CD14-positive monocyte (primary cell): ENCODE data around the gene PLA2G15. TPM values are rescaled to one million over a fixed set of nuclear protein-coding genes. Genes with fewer than 3 reads are reported as not detected.
A peak's percentile ranks its signal among the peaks of the same experiment; 100 is the strongest.

ENCODE experiments used
- DNase-seq, 3 donors: peaks; one replicate each; pipeline ENCODE4 v3.0.0-alpha.2; 2011 to 2022
- H2AFZ ChIP-seq: 2 replicates; pipeline ENCODE4 v1.6.0; 2012; ENCODE audit warnings: mild to moderate bottlenecking, low read depth, low read length, inconsistent platforms; ENCODE audit not compliant: insufficient read depth, poor library complexity, severe bottlenecking
- H3K27ac ChIP-seq, 2 donors: 1 replicate in 1 of 2; 2 replicates in 1 of 2; pipeline ENCODE4 v1.5.1; 2012 to 2013; ENCODE audit warnings: low read length in 2 of 2, control low read depth in 1 of 2, inconsistent platforms in 1 of 2, low read depth in 1 of 2, mild to moderate bottlenecking in 1 of 2
- H3K27me3 ChIP-seq, 2 donors: one replicate each; pipeline versions ENCODE4 v1.6.0 to v1.6.1; 2011 to 2013; ENCODE audit warnings: low read length in 2 of 2; ENCODE audit not compliant: control insufficient read depth in 2 of 2, insufficient read depth in 2 of 2
- H3K36me3 ChIP-seq, 2 donors: replicated peaks in 1 of 2; 1 replicate in 1 of 2; 2 replicates in 1 of 2; pipeline versions ENCODE4 v1.5.1 to v1.6.1; 2012 to 2013; ENCODE audit warnings: low read length in 2 of 2, control low read depth in 1 of 2, inconsistent platforms in 1 of 2, mild to moderate bottlenecking in 1 of 2; ENCODE audit not compliant: insufficient read depth in 2 of 2, control insufficient read depth in 1 of 2
- H3K4me1 ChIP-seq, 2 donors: 1 replicate in 1 of 2; 2 replicates in 1 of 2; pipeline versions ENCODE4 v1.5.1 to v1.6.1; 2012 to 2013; ENCODE audit warnings: low read length in 2 of 2, control low read depth in 1 of 2, inconsistent platforms in 1 of 2, mild to moderate bottlenecking in 1 of 2, moderate library complexity in 1 of 2; ENCODE audit not compliant: insufficient read depth in 2 of 2, control insufficient read depth in 1 of 2
- H3K4me2 ChIP-seq: replicated peaks from 2 replicates; pipeline ENCODE3; 2012; ENCODE audit warnings: low read length, moderate library complexity, mild to moderate bottlenecking; ENCODE audit not compliant: poor library complexity, severe bottlenecking; ENCODE audit errors: extremely low read depth
- H3K4me3 ChIP-seq, 3 experiments: fragments of 200-600 bp in 1 of 3; sonication (generic) in 1 of 3; replicated peaks in 1 of 3; 1 replicate in 2 of 3; 2 replicates in 1 of 3; pipeline ENCODE4 v1.5.1; 2011 to 2013; ENCODE audit warnings: low read length in 3 of 3, mild to moderate bottlenecking in 3 of 3, control low read depth in 2 of 3, low read depth in 2 of 3, inconsistent platforms in 1 of 3, moderate library complexity in 1 of 3
- H3K79me2 ChIP-seq: 2 replicates; pipeline ENCODE4 v1.6.0; 2012; ENCODE audit warnings: mild to moderate bottlenecking, control low read depth, inconsistent platforms, low read length, moderate library complexity; ENCODE audit not compliant: insufficient read depth
- H3K9ac ChIP-seq: 2 replicates; pipeline ENCODE4 v1.6.0; 2017; ENCODE audit warnings: low read length, mild to moderate bottlenecking; ENCODE audit not compliant: insufficient read depth, poor library complexity, severe bottlenecking
- H3K9me3 ChIP-seq, 2 donors: replicated peaks in 1 of 2; 1 replicate in 1 of 2; 2 replicates in 1 of 2; pipeline versions ENCODE4 v1.5.1 to v1.6.1; 2012 to 2013; ENCODE audit warnings: low read length in 2 of 2, control low read depth in 1 of 2; ENCODE audit not compliant: control insufficient read depth in 1 of 2, insufficient read depth in 1 of 2
- H4K20me1 ChIP-seq: 2 replicates; pipeline ENCODE4 v1.6.0; 2012; ENCODE audit warnings: mild to moderate bottlenecking, low read length, control low read depth, moderate library complexity; ENCODE audit not compliant: insufficient read depth
- H3K27ac Mint-ChIP-seq, 7 donors: one replicate each; pipeline ENCODE4 v1.8.0; 2020; ENCODE audit warnings: mild to moderate bottlenecking in 7 of 7, mixed read lengths in 7 of 7, moderate library complexity in 6 of 7, inconsistent platforms in 2 of 7
- H3K27me3 Mint-ChIP-seq, 3 donors: one replicate each; pipeline ENCODE4 v1.8.0; 2021 to 2022; ENCODE audit warnings: low read depth in 3 of 3, mild to moderate bottlenecking in 3 of 3, mixed read lengths in 3 of 3, moderate library complexity in 3 of 3, inconsistent platforms in 1 of 3
- H3K36me3 Mint-ChIP-seq, 2 donors: one replicate each; pipeline ENCODE4 v1.8.0; 2020; ENCODE audit warnings: mixed read lengths in 2 of 2, inconsistent platforms in 1 of 2, mild to moderate bottlenecking in 1 of 2
- H3K4me1 Mint-ChIP-seq: one replicate; pipeline ENCODE4 v1.8.0; 2020; ENCODE audit warnings: mild to moderate bottlenecking, mixed read lengths
- H3K4me3 Mint-ChIP-seq, 2 donors: one replicate each; pipeline ENCODE4 v1.8.0; 2020; ENCODE audit warnings: mild to moderate bottlenecking in 2 of 2, mixed read lengths in 2 of 2, moderate library complexity in 1 of 2
- H3K9me3 Mint-ChIP-seq, 7 donors: one replicate each; pipeline ENCODE4 v1.8.0; 2020 to 2022; ENCODE audit warnings: mixed read lengths in 7 of 7, mild to moderate bottlenecking in 6 of 7, moderate library complexity in 6 of 7, inconsistent platforms in 2 of 7
- CTCF ChIP-seq: fragments of 200-600 bp; IDR thresholded peaks from one replicate; pipeline ENCODE4 v1.8.0; 2022; ENCODE audit warnings: antibody characterized with exemption, mild to moderate bottlenecking
- WGBS: methylation state at CpG from one replicate; pipeline ENCODE4 v1.1.5; 2013; ENCODE audit warnings: missing lambda C conversion rate; ENCODE audit not compliant: insufficient coverage; 5-methylcytosine and 5-hydroxymethylcytosine counted together
- intact Hi-C, 2 donors: fragments of 100-400 bp; cut with micrococcal nuclease; formaldehyde crosslinking; loops; one replicate each; pipeline versions ENCODE4 v1.15.0 to v1.15.1; 2023
- polyA plus RNA-seq, 3 donors: library from polyadenylated mRNA; depleted of rRNA in 1 of 3; unstranded in 2 of 3; stranded (reverse) in 1 of 3; fragments of 300-500 nt in 2 of 3; fragments of >200 nt in 1 of 3; fragmentation: Illumina TruSeq in 2 of 3; gene quantifications; 1 replicate in 2 of 3; 2 replicates in 1 of 3; pipeline ENCODE4 v1.2.3, GENCODE V29; 2012 to 2021

The PLA2G15 gene
- polyA plus RNA-seq, 3 donors, result 27.8 to 34.8 (median 29.5) TPM

- no peak overlapping the region for H3K4me3 ChIP-seq
- no peaks in the 10 kb centered on the region for H3K9me3 ChIP-seq
- peaks cover 1% of the 10 kb centered on the region for H3K79me2 ChIP-seq
- Mint-ChIP-seq H3K4me3 (no peak overlapping the region), H3K9me3 (peaks cover 0 to 2% (median 0%) of the 10 kb centered on the region in 7 donors), H3K36me3 (peaks cover 69 to 86% of the 10 kb centered on the region in 2 donors), H3K4me1 (peaks cover 29% of the 10 kb centered on the region), H3K27me3 (peaks cover 0 to 2% (median 0%) of the 10 kb centered on the region in 3 donors), H3K27ac (peak overlapping the region in 1 of 7 donors; percentile 6)
- no peak overlapping the region for H3K9ac ChIP-seq
- no peak overlapping the region for H3K4me2 ChIP-seq
- H3K36me3 ChIP-seq, result peaks cover 55 to 79% of the 10 kb centered on the region in 2 donors
- no peak overlapping the region for H2AFZ ChIP-seq
- no peak for TF ChIP-seq CTCF
- 80% methylated on average over 1 of the region's 4 CpGs for WGBS
- intact Hi-C loops, result no loop called here
- no peak for DNase-seq
- H4K20me1 ChIP-seq, result peaks cover 8% of the 10 kb centered on the region
- peaks cover 22 to 23% of the 10 kb centered on the region in 2 donors for H3K4me1 ChIP-seq
- no peak overlapping the region for H3K27ac ChIP-seq
- H3K27me3 ChIP-seq, result no peaks in the 10 kb centered on the region
These were observed 8.5 kb downstream of the PLA2G15 start for GRCh38 chr16:68253721-68254120.

- H3K4me1 Mint-ChIP-seq, result peaks cover 23% of the 10 kb centered on the region
- H3K4me3 Mint-ChIP-seq, result no peak overlapping the region
- H3K36me3 Mint-ChIP-seq, result peaks cover 66 to 86% of the 10 kb centered on the region in 2 donors
These were observed 10.5 kb downstream of the PLA2G15 start for GRCh38 chr16:68255712-68256111.

More at GRCh38 chr16:68255712-68256111, 10.5 kb downstream of the PLA2G15 start:
- peaks cover 64 to 81% of the 10 kb centered on the region in 2 donors for H3K36me3 ChIP-seq
- intact Hi-C loops, result no loop called here
- H3K79me2 ChIP-seq, result no peaks in the 10 kb centered on the region
- H3K4me3 ChIP-seq, result no peak overlapping the region
- Mint-ChIP-seq H3K27ac (peak overlapping the region in 2 of 7 donors; percentile 26 to 33), H3K27me3 (peaks cover 0 to 2% (median 0%) of the 10 kb centered on the region in 3 donors), H3K9me3 (no peaks in the 10 kb centered on the region)
- no peaks in the 10 kb centered on the region for H3K9me3 ChIP-seq
- H3K27ac ChIP-seq, result no peak overlapping the region
- H3K4me2 ChIP-seq, result no peak overlapping the region
- H3K4me1 ChIP-seq, result peaks cover 21 to 22% of the 10 kb centered on the region in 2 donors
- WGBS, result 98% methylated on average over 18 of the region's 18 CpGs
- H4K20me1 ChIP-seq, result peaks cover 18% of the 10 kb centered on the region
- TF ChIP-seq CTCF, result no peak
- no peak for DNase-seq
- no peak overlapping the region for H2AFZ ChIP-seq
- no peak overlapping the region for H3K9ac ChIP-seq
- H3K27me3 ChIP-seq, result no peaks in the 10 kb centered on the region
